Cardiac muscle cell (in vitro differentiated cells and primary cell): ENCODE results near the gene GTF2IRD1. TPM values are rescaled to one million over a fixed set of nuclear protein-coding genes. Genes with fewer than 3 reads are reported as not detected.
"Not testable (repeated sequence)": the region's sequence is repeated elsewhere in the genome, so short reads cannot be mapped to it uniquely, and the experiment has no call there.

Experiments
- DNase-seq, 2 donors: peaks; one replicate each; pipeline versions ENCODE4 v3.0.0 to v3.0.0-alpha.2; 2010 to 2017; ENCODE audit warnings: low read depth in 1 of 2, low spot score in 1 of 2
- H3K27ac ChIP-seq: fragments of 200-600 bp; sonication (generic); 2 replicates; pipeline ENCODE4 v1.5.1; 2016
- H3K27me3 ChIP-seq: fragments of 200-600 bp; sonication (generic); 2 replicates; pipeline ENCODE4 v1.6.0; 2016; ENCODE audit warnings: control low read depth
- H3K36me3 ChIP-seq: fragments of 200-600 bp; sonication (generic); 2 replicates; pipeline ENCODE4 v1.5.1; 2016; ENCODE audit warnings: control low read depth
- H3K4me1 ChIP-seq: fragments of 200-600 bp; sonication (generic); 2 replicates; pipeline ENCODE4 v1.8.1; 2017; ENCODE audit warnings: low read depth, mild to moderate bottlenecking, mixed run types
- H3K4me3 ChIP-seq: fragments of 200-600 bp; sonication (generic); 2 replicates; pipeline ENCODE4 v1.5.1; 2016; ENCODE audit warnings: mild to moderate bottlenecking
- H3K9me3 ChIP-seq: fragments of 200-600 bp; sonication (generic); 2 replicates; pipeline ENCODE4 v1.5.1; 2017; ENCODE audit warnings: low read depth, mild to moderate bottlenecking, control low read depth
- polyA plus RNA-seq: library from polyadenylated mRNA; unstranded; fragments of >200 nt; fragmentation: Nextera tagmentation; extraction: Ambion mirVana; gene quantifications from 2 replicates; pipeline ENCODE4 v1.2.1, GENCODE V29; 2016
- total RNA-seq: library from RNA; depleted of rRNA; stranded (reverse); fragments of >200 nt; gene quantifications from 2 replicates; pipeline ENCODE4 v1.2.3, GENCODE V29; 2016
- TF ChIP-seq, protein P1 (sequence below): IDR thresholded peaks from 2 replicates; pipeline ENCODE4 v1.5.1; 2012; ENCODE audit warnings: low read depth, mild to moderate bottlenecking, low read length

GTF2IRD1 gene
- total and polyA plus RNA-seq, 2 experiments from 2014 or later: 29.6 to 51.4 TPM

DNA sequence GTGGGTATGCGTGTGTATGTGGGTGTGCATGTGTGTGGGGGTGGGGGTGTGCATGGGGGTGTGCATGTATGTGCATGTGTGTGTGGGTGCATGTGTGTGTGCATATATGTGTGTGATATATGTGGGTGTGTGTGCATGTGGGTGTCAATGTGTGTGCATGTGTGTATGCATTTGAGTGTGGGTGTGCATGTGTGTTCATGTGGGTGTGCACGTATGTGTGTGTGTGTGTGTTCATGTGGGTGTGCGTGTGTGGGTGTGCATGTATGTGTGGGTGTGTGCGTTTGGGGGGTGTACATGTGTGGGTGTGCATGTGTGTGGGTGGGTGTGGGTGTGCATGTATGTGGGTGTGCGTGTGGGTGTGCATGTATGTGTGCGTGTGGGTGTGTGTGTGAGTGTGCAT, 42.6 kb downstream of the GTF2IRD1 start:
- Histone ChIP-seq H3K36me3 (no peaks in the 10 kb centered on the region), H3K4me1 (peaks cover 7% of the 10 kb centered on the region), H3K4me3 (no peak overlapping the region), H3K9me3 (no peaks in the 10 kb centered on the region), H3K27ac (no peak overlapping the region), H3K27me3 (no peaks in the 10 kb centered on the region)
- TF ChIP-seq, protein P1, sequence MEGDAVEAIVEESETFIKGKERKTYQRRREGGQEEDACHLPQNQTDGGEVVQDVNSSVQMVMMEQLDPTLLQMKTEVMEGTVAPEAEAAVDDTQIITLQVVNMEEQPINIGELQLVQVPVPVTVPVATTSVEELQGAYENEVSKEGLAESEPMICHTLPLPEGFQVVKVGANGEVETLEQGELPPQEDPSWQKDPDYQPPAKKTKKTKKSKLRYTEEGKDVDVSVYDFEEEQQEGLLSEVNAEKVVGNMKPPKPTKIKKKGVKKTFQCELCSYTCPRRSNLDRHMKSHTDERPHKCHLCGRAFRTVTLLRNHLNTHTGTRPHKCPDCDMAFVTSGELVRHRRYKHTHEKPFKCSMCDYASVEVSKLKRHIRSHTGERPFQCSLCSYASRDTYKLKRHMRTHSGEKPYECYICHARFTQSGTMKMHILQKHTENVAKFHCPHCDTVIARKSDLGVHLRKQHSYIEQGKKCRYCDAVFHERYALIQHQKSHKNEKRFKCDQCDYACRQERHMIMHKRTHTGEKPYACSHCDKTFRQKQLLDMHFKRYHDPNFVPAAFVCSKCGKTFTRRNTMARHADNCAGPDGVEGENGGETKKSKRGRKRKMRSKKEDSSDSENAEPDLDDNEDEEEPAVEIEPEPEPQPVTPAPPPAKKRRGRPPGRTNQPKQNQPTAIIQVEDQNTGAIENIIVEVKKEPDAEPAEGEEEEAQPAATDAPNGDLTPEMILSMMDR: no peak
- no peak for DNase-seq

DNA sequence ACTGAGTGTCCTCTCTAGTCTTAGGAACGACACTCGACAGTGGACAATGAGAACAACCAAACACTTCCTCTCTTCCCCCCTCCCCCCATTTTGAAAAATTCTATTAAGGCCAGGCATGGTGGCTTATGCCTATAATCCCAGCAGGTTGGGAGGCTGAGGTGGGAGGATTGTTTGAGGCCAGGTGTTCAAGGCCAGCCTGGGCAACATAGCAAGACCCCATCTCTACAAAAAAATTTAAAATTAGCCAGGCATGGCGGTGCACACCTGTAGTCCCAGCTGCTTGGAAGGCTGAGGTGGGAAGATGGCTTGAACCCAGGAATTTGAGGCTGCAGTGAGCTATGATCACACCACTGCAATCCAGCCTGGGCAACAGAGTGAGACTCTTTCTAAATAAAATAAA, 43.1 kb downstream of the GTF2IRD1 start:
- not testable (repeated sequence) for H3K27me3 ChIP-seq, DNase-seq, H3K4me1 ChIP-seq, H3K36me3 ChIP-seq, H3K27ac ChIP-seq, H3K9me3 ChIP-seq, H3K4me3 ChIP-seq

DNA sequence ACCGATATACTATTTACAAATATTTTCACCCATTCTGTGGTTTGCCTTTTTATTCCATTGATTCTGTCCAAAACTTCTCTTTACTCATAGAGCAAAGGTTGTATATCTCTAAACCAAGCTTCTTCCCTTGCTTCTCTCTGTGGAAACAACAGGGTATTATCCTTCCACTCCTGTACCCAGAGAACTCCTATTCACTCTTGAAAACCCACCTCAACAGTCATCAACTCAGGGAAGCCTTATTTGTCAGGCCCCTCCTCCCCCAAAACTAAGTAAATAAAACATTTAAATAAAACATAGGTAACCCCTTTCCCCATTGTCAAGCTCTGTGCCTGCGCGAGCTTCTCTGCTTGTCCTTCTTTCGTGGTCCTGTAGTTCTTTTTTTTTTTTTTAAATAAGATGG, 44.6 kb downstream of the GTF2IRD1 start:
- H3K4me3 ChIP-seq: no peak overlapping the region
- no peaks in the 10 kb centered on the region for H3K36me3 ChIP-seq
- H3K27ac ChIP-seq: no peak overlapping the region
- TF ChIP-seq, protein P1: no peak
- DNase-seq: no peak
- H3K9me3 ChIP-seq: no peaks in the 10 kb centered on the region
- no peaks in the 10 kb centered on the region for H3K27me3 ChIP-seq
- peaks cover 7% of the 10 kb centered on the region for H3K4me1 ChIP-seq

- peak in 1 of 2 donors; percentile 58 for DNase-seq
- no peak overlapping the region for H3K4me3 ChIP-seq
- no peak overlapping the region for H3K27ac ChIP-seq
- TF ChIP-seq, protein P1: no peak
- peaks cover 7% of the 10 kb centered on the region for H3K4me1 ChIP-seq
- H3K36me3 ChIP-seq: no peaks in the 10 kb centered on the region
- H3K9me3 ChIP-seq: no peaks in the 10 kb centered on the region
- no peaks in the 10 kb centered on the region for H3K27me3 ChIP-seq
Observed at GRCh38 chr7:74498996-74499834, 45.5 kb downstream of the GTF2IRD1 start.

- Histone ChIP-seq H3K27ac (peak overlapping the region; percentile 7), H3K4me1 (peaks cover 7% of the 10 kb centered on the region)
- TF ChIP-seq, protein P1: no peak
Observed at GRCh38 chr7:74499835-74500388, 46.2 kb downstream of the GTF2IRD1 start.

GRCh38 chr7:74501298-74501697, 47.6 kb downstream of the GTF2IRD1 start:
- H3K27ac ChIP-seq: no peak overlapping the region
- H3K9me3 ChIP-seq: no peaks in the 10 kb centered on the region
- TF ChIP-seq, protein P1: no peak
- H3K4me3 ChIP-seq: no peak overlapping the region
- H3K4me1 ChIP-seq: no peaks in the 10 kb centered on the region
- no peaks in the 10 kb centered on the region for H3K36me3 ChIP-seq
- no peak for DNase-seq
- no peaks in the 10 kb centered on the region for H3K27me3 ChIP-seq

More at GRCh38 chr7:74499835-74500388, 46.2 kb downstream of the GTF2IRD1 start:
- peak in 1 of 2 donors; percentile 18 for DNase-seq
- H3K4me3 ChIP-seq: no peak overlapping the region
- no peaks in the 10 kb centered on the region for H3K9me3 ChIP-seq
- H3K36me3 ChIP-seq: no peaks in the 10 kb centered on the region
- H3K27me3 ChIP-seq: no peaks in the 10 kb centered on the region
